T-helper 2 cell treated with Interferon-gamma antibody and Interleukin-4, amounts not matched to agents 5 μg/mL and 100 μg/mL, for 36 hours (primary cell): ENCODE measurements around the gene SFXN2.
"Not testable (repeated sequence)": the region's sequence is repeated elsewhere in the genome, so short reads cannot be mapped to it uniquely, and the experiment has no call there.

Experiments
- DNase-seq: peaks from one replicate; pipeline ENCODE4 v3.0.0; 2021; ENCODE audit warnings: low spot score
- H3K27ac Mint-ChIP-seq: one replicate; pipeline ENCODE4 v1.8.0; 2021; ENCODE audit warnings: mild to moderate bottlenecking, mixed read lengths
- H3K27me3 Mint-ChIP-seq: one replicate; pipeline ENCODE4 v1.8.0; 2021; ENCODE audit warnings: low read depth, mixed read lengths
- H3K36me3 Mint-ChIP-seq: one replicate; pipeline ENCODE4 v1.8.0; 2021; ENCODE audit warnings: low read depth, mixed read lengths
- H3K4me1 Mint-ChIP-seq: one replicate; pipeline ENCODE4 v1.8.0; 2021; ENCODE audit warnings: low read depth, mixed read lengths
- H3K4me3 Mint-ChIP-seq: one replicate; pipeline ENCODE4 v1.8.0; 2022; ENCODE audit warnings: mild to moderate bottlenecking, moderate library complexity, mixed read lengths
- H3K9me3 Mint-ChIP-seq: one replicate; pipeline ENCODE4 v1.8.0; 2021; ENCODE audit warnings: mixed read lengths

Gene SFXN2

GRCh38 chr10:102714621-102715455, at the start of gene SFXN2:
SFXN2 (plus strand) TSS chr10:102714636; CDS start chr10:102726637, 12,001 bp downstream.
- peak; percentile 51 for DNase-seq
- peak within 1 kb of the TSS; percentile 88 for H3K4me3 Mint-ChIP-seq
- H3K27me3 Mint-ChIP-seq = no peaks in the 10 kb centered on the region
- peak within 1 kb of the TSS; percentile 84 for H3K27ac Mint-ChIP-seq
- H3K4me1 Mint-ChIP-seq = peaks cover 55% of the 10 kb centered on the region
- H3K36me3 Mint-ChIP-seq = peaks cover 8% of the 10 kb centered on the region
- H3K9me3 Mint-ChIP-seq = no peaks in the 10 kb centered on the region

- no peak for DNase-seq
- Mint-ChIP-seq H3K9me3 (no peaks in the 10 kb centered on the region), H3K4me3 (no peak overlapping the region), H3K36me3 (no peaks in the 10 kb centered on the region), H3K27me3 (no peaks in the 10 kb centered on the region), H3K27ac (no peak overlapping the region), H3K4me1 (peaks cover 17% of the 10 kb centered on the region)
Measured at GRCh38 chr10:102665904-102666509, 48.4 kb upstream of the SFXN2 start.

GRCh38 chr10:102667411-102667810, 47.0 kb upstream of the SFXN2 start:
- H3K27me3 Mint-ChIP-seq, DNase-seq, H3K9me3 Mint-ChIP-seq, H3K27ac Mint-ChIP-seq, H3K36me3 Mint-ChIP-seq, H3K4me1 Mint-ChIP-seq, H3K4me3 Mint-ChIP-seq: not testable (repeated sequence)

GRCh38 chr10:102668326-102669107, 45.9 kb upstream of the SFXN2 start:
- no peaks in the 10 kb centered on the region for H3K36me3 Mint-ChIP-seq
- H3K4me3 Mint-ChIP-seq = no peak overlapping the region
- DNase-seq = no peak
- no peak overlapping the region for H3K27ac Mint-ChIP-seq
- no peaks in the 10 kb centered on the region for H3K9me3 Mint-ChIP-seq
- peaks cover 12% of the 10 kb centered on the region for H3K4me1 Mint-ChIP-seq
- H3K27me3 Mint-ChIP-seq = no peaks in the 10 kb centered on the region

GRCh38 chr10:102669206-102670064, 45.0 kb upstream of the SFXN2 start:
- no peaks in the 10 kb centered on the region for H3K9me3 Mint-ChIP-seq
- H3K36me3 Mint-ChIP-seq = no peaks in the 10 kb centered on the region
- H3K4me3 Mint-ChIP-seq = no peak overlapping the region
- no peaks in the 10 kb centered on the region for H3K27me3 Mint-ChIP-seq
- no peak for DNase-seq
- no peak overlapping the region for H3K27ac Mint-ChIP-seq
- peaks cover 20% of the 10 kb centered on the region for H3K4me1 Mint-ChIP-seq

- Mint-ChIP-seq H3K4me3 (no peak overlapping the region), H3K36me3 (no peaks in the 10 kb centered on the region), H3K27ac (no peak overlapping the region), H3K9me3 (no peaks in the 10 kb centered on the region), H3K27me3 (no peaks in the 10 kb centered on the region), H3K4me1 (peaks cover 28% of the 10 kb centered on the region)
- DNase-seq = no peak
Measured at GRCh38 chr10:102670065-102670670, 44.3 kb upstream of the SFXN2 start.

- H3K27ac Mint-ChIP-seq = no peak overlapping the region
Measured at GRCh38 chr10:102670871-102671434, 43.5 kb upstream of the SFXN2 start.

GRCh38 chr10:102673236-102673818, 41.1 kb upstream of the SFXN2 start:
- no peaks in the 10 kb centered on the region for H3K9me3 Mint-ChIP-seq
- peak overlapping the region; percentile 82 for H3K4me3 Mint-ChIP-seq
- peak overlapping the region; percentile 78 for H3K27ac Mint-ChIP-seq
- no peaks in the 10 kb centered on the region for H3K27me3 Mint-ChIP-seq
- H3K4me1 Mint-ChIP-seq = peaks cover 28% of the 10 kb centered on the region
- H3K36me3 Mint-ChIP-seq = peaks cover under 1% of the 10 kb centered on the region
- no peak for DNase-seq

More at GRCh38 chr10:102670871-102671434, 43.5 kb upstream of the SFXN2 start:
- no peaks in the 10 kb centered on the region for H3K27me3 Mint-ChIP-seq
- no peaks in the 10 kb centered on the region for H3K36me3 Mint-ChIP-seq
- H3K4me1 Mint-ChIP-seq = peaks cover 31% of the 10 kb centered on the region
- H3K9me3 Mint-ChIP-seq = no peaks in the 10 kb centered on the region
- DNase-seq = no peak
- H3K4me3 Mint-ChIP-seq = no peak overlapping the region

GRCh38 chr10:102673819-102674511, 40.5 kb upstream of the SFXN2 start:
- Mint-ChIP-seq H3K27me3 (no peaks in the 10 kb centered on the region), H3K27ac (peak overlapping the region; percentile 78), H3K4me1 (peaks cover 28% of the 10 kb centered on the region), H3K36me3 (peaks cover 2% of the 10 kb centered on the region), H3K9me3 (no peaks in the 10 kb centered on the region), H3K4me3 (peak overlapping the region; percentile 82)
- DNase-seq = peak; percentile 62

GRCh38 chr10:102674566-102674965, 39.9 kb upstream of the SFXN2 start:
- Mint-ChIP-seq H3K9me3 (no peaks in the 10 kb centered on the region), H3K4me3 (peak overlapping the region; percentile 82), H3K27ac (no peak overlapping the region), H3K27me3 (no peaks in the 10 kb centered on the region), H3K4me1 (peaks cover 28% of the 10 kb centered on the region), H3K36me3 (peaks cover 2% of the 10 kb centered on the region)
- no peak for DNase-seq

GRCh38 chr10:102675011-102675665, 39.3 kb upstream of the SFXN2 start:
- no peak overlapping the region for H3K27ac Mint-ChIP-seq
- H3K36me3 Mint-ChIP-seq = peaks cover 2% of the 10 kb centered on the region
- H3K27me3 Mint-ChIP-seq = no peaks in the 10 kb centered on the region
- DNase-seq = no peak
- H3K9me3 Mint-ChIP-seq = no peaks in the 10 kb centered on the region
- H3K4me3 Mint-ChIP-seq = peak overlapping the region; percentile 82
- peaks cover 28% of the 10 kb centered on the region for H3K4me1 Mint-ChIP-seq
